SK-MEL-5 (cell line): ENCODE results near the gene ANK3. TPM values are rescaled to one million over a fixed set of nuclear protein-coding genes. Genes with fewer than 3 reads are reported as not detected.

ENCODE experiments used
- DNase-seq: peaks from one replicate; pipeline ENCODE4 v3.0.0-alpha.2; 2016; ENCODE audit warnings: low read depth, low spot score
- in situ Hi-C: cut with HindIII; loops from 2 replicates; pipeline ENCODE4 v1.10.0; 2016; ENCODE audit warnings: low sequenced_read_pairs, high pct_unique_total_duplicates, low pct_unique_long_range_greater_than_20kb
- small RNA-seq, 2 experiments: library from RNA; depleted of rRNA; stranded (forward); fragments of <200 nt; gene quantifications; one replicate each; pipeline ENCODE3, GENCODE V24; 2014
- total RNA-seq: library from RNA; depleted of rRNA; stranded (reverse); fragments of >200 nt; shearing (Covaris generic); gene quantifications from 2 replicates; pipeline ENCODE4 v1.2.3, GENCODE V29; 2014

ANK3 gene
- total RNA-seq, 1 experiment from 2014 or later: 2.0 TPM

GRCh38 chr10:59991661-59992060, 398.0 kb downstream of the ANK3 start:
- in situ Hi-C loops: no loop called here
- no peak for DNase-seq

GRCh38 chr10:59991117-59991516, 398.6 kb downstream of the ANK3 start:
- in situ Hi-C loops: no loop called here
- no peak for DNase-seq

DNA sequence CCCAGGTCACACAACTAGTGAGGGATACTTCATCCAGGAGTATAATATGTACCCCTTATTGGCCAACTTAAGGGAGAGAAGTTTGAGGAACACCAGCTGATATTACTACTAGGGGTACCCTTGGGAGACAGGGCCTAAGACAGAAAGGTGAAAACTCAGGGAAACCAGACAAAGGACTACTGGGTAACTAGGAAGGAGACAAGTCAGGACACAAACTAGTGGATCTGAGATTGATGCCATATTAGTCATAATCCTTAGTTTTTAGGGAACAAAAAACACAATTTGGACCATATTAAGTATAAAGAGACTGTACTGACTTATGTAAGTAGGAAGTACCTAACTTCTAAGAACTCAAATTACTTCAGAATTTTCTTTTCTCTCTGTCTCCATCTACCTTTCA, 404.0 kb downstream of the ANK3 start:
- in situ Hi-C loops: no loop called here
- no peak for DNase-seq

DNA sequence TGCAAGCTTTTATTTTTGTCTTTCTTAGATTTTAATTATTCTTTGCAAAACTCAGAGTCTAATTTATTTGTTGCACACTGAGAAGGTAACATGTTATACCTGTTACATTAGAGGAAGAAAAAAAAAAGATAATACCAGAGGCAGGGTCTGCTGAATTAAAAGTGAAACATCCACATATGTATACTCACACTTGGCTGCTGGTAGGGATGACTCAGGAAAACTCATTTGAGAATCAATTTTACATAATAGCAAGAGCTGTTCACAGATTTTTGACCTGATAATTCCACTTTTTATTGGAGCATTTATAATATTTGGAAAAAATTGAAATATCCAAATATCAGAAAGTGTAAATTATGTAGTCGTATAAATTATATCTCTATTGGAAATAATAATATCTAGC, 405.3 kb downstream of the ANK3 start:
- no peak for DNase-seq
- in situ Hi-C loops: no loop called here

GRCh38 chr10:59980356-59980755, 409.3 kb downstream of the ANK3 start:
- in situ Hi-C loops: no loop called here
- DNase-seq: no peak

GRCh38 chr10:59977486-59977885, 412.2 kb downstream of the ANK3 start:
- in situ Hi-C loops: no loop called here

GRCh38 chr10:59976909-59977308, 412.8 kb downstream of the ANK3 start:
- no peak for DNase-seq
- in situ Hi-C loops: no loop called here

More at GRCh38 chr10:59977486-59977885, 412.2 kb downstream of the ANK3 start:
- no peak for DNase-seq

Small RNA genes within 50 kb of the gene (small RNA-seq; reads per million reads assigned to genes)
- gene RF00019: 0 reads per million in 2 experiments
